NT2/D1 (cell line): Measurements from ENCODE around the gene HLA-F.

Source experiments
- YY1 ChIP-seq: IDR thresholded peaks from 2 replicates; pipeline ENCODE4 v1.6.1; 2011; ENCODE audit not compliant: insufficient read length, insufficient read depth
- ZNF274 ChIP-seq: IDR thresholded peaks from 2 replicates; pipeline ENCODE4 v1.6.1; 2011; ENCODE audit warnings: mild to moderate bottlenecking, low read depth, low read length

- TF ChIP-seq ZNF274 (no peak), YY1 (no peak)
Observed at GRCh38 chr6:29739136-29739881, 16.1 kb downstream of the HLA-F start.
